Heart left ventricle (tissue), 13 donors: Measurements from ENCODE around the gene CYP27C1.

Experiments used
- POLR2A ChIP-seq, 2 donors: fragments of 450-650 bp; IDR thresholded peaks; one replicate each; pipeline ENCODE4 v1.6.1; 2017; ENCODE audit warnings: antibody characterized with exemption in 2 of 2, mild to moderate bottlenecking in 2 of 2, moderate library complexity in 2 of 2
- TF ChIP-seq, protein P1 (sequence below), 12 donors: fragments of 200-600 bp; sonication (generic) in 4 of 12; IDR thresholded peaks; one replicate each; pipeline versions ENCODE4 v1.5.0 to v1.8.0; 2018 to 2022; ENCODE audit warnings: antibody characterized with exemption in 12 of 12, mild to moderate bottlenecking in 5 of 12
- donor health status: ischemic (EF 13 %, LVEDD 7.1; RV severe dilation, severe dysfunction).
- donor health status: DM: no; HTN: yes; CAD: no.
- donor health status: DM: no; HTN: no; CAD: no.
- donor health status: ischemic (EF 25% LVEDD 6.9; RV normal size, moderate dysfunction).
- donor health status: ischemic (EF 25% LVEDD 5.7; RV mildly dilated, moderate dysfunction).
- donor health status: ischemic (EF 35%, LVEDD 5.7; RV mildly dilated, moderate dysfunction).
- donor health status: nonischemic (EF 11% LVEDD 7.7; RV severe dilation, severe dysfunction).
- donor health status: DM: yes; HTN: yes; CAD: no.
- donor health status: PGD.
- donor health status: ischemic (EF 29% LVEDD 5.4; RV normal size, mild dysfunction).
- donor health status: nonischemic (EF 23%, LVEDD 6.1; RV moderate dilation, normal function).

DNA sequence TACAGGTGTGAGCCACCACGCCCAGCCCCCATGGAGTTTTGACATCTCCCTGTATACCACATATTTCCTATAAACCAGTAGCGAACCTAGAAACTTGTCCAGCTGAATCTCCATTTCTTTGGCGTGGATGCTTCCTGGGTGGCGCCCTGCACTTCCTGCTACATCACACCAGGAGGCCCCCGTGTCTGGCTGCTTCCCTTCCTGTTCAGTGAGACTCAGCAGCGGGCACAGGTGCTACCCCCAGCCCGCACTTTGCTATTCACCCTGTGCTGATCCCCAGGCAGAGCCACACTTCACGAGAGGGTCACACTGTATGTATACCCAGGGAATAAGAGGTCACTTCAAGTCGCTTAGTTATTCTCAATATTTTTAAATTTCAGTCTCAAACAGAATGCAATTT, 35.0 kb downstream of the CYP27C1 start:
- TF ChIP-seq, protein P1, sequence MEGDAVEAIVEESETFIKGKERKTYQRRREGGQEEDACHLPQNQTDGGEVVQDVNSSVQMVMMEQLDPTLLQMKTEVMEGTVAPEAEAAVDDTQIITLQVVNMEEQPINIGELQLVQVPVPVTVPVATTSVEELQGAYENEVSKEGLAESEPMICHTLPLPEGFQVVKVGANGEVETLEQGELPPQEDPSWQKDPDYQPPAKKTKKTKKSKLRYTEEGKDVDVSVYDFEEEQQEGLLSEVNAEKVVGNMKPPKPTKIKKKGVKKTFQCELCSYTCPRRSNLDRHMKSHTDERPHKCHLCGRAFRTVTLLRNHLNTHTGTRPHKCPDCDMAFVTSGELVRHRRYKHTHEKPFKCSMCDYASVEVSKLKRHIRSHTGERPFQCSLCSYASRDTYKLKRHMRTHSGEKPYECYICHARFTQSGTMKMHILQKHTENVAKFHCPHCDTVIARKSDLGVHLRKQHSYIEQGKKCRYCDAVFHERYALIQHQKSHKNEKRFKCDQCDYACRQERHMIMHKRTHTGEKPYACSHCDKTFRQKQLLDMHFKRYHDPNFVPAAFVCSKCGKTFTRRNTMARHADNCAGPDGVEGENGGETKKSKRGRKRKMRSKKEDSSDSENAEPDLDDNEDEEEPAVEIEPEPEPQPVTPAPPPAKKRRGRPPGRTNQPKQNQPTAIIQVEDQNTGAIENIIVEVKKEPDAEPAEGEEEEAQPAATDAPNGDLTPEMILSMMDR (IDR thresholded peaks at IDR 0.05) = no peak
- TF ChIP-seq POLR2A (IDR thresholded peaks at IDR 0.05) = no peak
